ENCODE measurements around the gene C9orf72.

DNA sequence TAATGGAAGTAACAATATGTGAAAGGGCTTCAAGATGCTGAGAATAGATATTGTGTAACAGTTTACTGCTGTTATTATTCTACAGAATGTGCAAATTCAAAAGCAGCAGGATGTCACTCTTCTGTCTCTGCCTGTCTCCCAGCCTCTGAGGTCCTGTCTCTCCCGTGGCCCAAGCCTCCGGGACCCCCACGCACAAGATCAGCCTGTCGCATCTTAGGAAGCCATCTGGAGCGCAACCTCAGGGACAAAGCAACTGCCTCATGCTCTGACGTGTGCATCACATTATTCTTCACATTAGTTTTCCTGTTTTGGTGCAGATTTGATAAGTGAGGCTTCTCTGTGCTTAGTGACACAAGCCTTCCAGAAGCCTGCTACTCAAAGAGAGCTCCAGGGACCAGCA is 46.5 kb upstream of the C9orf72 start:
- TF ChIP-seq, protein P1, sequence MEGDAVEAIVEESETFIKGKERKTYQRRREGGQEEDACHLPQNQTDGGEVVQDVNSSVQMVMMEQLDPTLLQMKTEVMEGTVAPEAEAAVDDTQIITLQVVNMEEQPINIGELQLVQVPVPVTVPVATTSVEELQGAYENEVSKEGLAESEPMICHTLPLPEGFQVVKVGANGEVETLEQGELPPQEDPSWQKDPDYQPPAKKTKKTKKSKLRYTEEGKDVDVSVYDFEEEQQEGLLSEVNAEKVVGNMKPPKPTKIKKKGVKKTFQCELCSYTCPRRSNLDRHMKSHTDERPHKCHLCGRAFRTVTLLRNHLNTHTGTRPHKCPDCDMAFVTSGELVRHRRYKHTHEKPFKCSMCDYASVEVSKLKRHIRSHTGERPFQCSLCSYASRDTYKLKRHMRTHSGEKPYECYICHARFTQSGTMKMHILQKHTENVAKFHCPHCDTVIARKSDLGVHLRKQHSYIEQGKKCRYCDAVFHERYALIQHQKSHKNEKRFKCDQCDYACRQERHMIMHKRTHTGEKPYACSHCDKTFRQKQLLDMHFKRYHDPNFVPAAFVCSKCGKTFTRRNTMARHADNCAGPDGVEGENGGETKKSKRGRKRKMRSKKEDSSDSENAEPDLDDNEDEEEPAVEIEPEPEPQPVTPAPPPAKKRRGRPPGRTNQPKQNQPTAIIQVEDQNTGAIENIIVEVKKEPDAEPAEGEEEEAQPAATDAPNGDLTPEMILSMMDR (IDR thresholded peaks at IDR 0.05) = no peak
- TF ChIP-seq POLR2A (IDR thresholded peaks at IDR 0.05) (no peak), POLR2AphosphoS5 (IDR thresholded peaks at IDR 0.05) (no peak)
